Kidney (tissue), 14 donors: Measurements from ENCODE around the gene PNMT. TPM values are rescaled to one million over a fixed set of nuclear protein-coding genes. Genes with fewer than 3 reads are reported as not detected.

ENCODE experiments used
- DNase-seq, 5 donors: peaks; one replicate each; pipeline ENCODE4 v3.0.0-alpha.2; 2013 to 2020
- FAIRE-seq: peaks from 2 replicates; lab custom pipeline; 2012; peaks lifted over from hg19 to GRCh38; lab: Jason Lieb, UNC
- H3K27ac ChIP-seq, 2 donors: one replicate each; pipeline ENCODE4 v1.7.0; 2013; ENCODE audit warnings: low read depth in 2 of 2, low read length in 2 of 2, inconsistent platforms in 1 of 2
- H3K27me3 ChIP-seq: one replicate; pipeline ENCODE4 v1.7.1; 2013; ENCODE audit warnings: low read length, inconsistent platforms; ENCODE audit not compliant: control insufficient read depth, insufficient read depth
- H3K36me3 ChIP-seq, 3 donors: one replicate each; pipeline versions ENCODE4 v1.7.0 to v1.7.1; 2013; ENCODE audit warnings: low read length in 3 of 3, control low read depth in 1 of 3, inconsistent platforms in 1 of 3; ENCODE audit not compliant: insufficient read depth in 3 of 3, control insufficient read depth in 2 of 3
- H3K4me1 ChIP-seq, 3 donors: one replicate each; pipeline versions ENCODE4 v1.7.0 to v1.7.1; 2013; ENCODE audit warnings: low read length in 3 of 3, inconsistent platforms in 1 of 3, low read depth in 1 of 3; ENCODE audit not compliant: control insufficient read depth in 2 of 3, insufficient read depth in 2 of 3
- H3K4me3 ChIP-seq, 3 donors: one replicate each; pipeline versions ENCODE4 v1.7.0 to v1.8.1; 2013; ENCODE audit warnings: low read length in 3 of 3, control low read depth in 1 of 3, inconsistent platforms in 1 of 3
- H3K9ac ChIP-seq, 3 donors: one replicate each; pipeline versions ENCODE4 v1.7.0 to v1.7.1; 2013; ENCODE audit warnings: low read length in 3 of 3, control low read depth in 1 of 3, inconsistent platforms in 1 of 3
- H3K9me3 ChIP-seq, 3 donors: one replicate each; pipeline versions ENCODE4 v1.7.0 to v1.7.1; 2013; ENCODE audit warnings: low read length in 3 of 3, control low read depth in 1 of 3, inconsistent platforms in 1 of 3; ENCODE audit not compliant: control insufficient read depth in 2 of 3, insufficient read depth in 1 of 3
- intact Hi-C: fragments of 100-400 bp; cut with DNase I; formaldehyde crosslinking; loops from one replicate; pipeline ENCODE4 v1.11.1; 2022
- polyA plus RNA-seq: library from polyadenylated mRNA; stranded (reverse); fragments of 350-450 nt; fragmentation: Illumina TruSeq; extraction: RNeasy Lipid Tissue Mini Kit (QIAGEN cat#74804); gene quantifications from one replicate; pipeline ENCODE4 v1.2.3, GENCODE V29; 2014; ENCODE audit warnings: low read depth, low replicate concordance; ENCODE audit not compliant: insufficient read depth
- total RNA-seq: library from RNA; stranded (reverse); fragmentation: NEBNext Ultra II Directional; extraction: Animal tissue kit (Norgen Biotek cat#: 25700); gene quantifications from one replicate; pipeline ENCODE4 v1.2.1, GENCODE V29; 2021
- TF ChIP-seq, protein P1 (sequence below): IDR thresholded peaks from 3 replicates; pipeline ENCODE4 v1.5.1; 2012; ENCODE audit warnings: mild to moderate bottlenecking, moderate library complexity, borderline replicate concordance; ENCODE audit not compliant: insufficient read depth; ENCODE audit errors: extremely low read depth
- donor health status: control.
- donor health status: control.
- donor health status: control.
- donor health status: control.
- donor health status: control.
- donor health status: DM: yes; HTN: yes; CAD: no.
- donor health status: Normal renal cell carcinoma (clear cell type).

PNMT gene
- total and polyA plus RNA-seq, 2 donors from 2014 or later, result 2.0 to 8.2 TPM

DNA sequence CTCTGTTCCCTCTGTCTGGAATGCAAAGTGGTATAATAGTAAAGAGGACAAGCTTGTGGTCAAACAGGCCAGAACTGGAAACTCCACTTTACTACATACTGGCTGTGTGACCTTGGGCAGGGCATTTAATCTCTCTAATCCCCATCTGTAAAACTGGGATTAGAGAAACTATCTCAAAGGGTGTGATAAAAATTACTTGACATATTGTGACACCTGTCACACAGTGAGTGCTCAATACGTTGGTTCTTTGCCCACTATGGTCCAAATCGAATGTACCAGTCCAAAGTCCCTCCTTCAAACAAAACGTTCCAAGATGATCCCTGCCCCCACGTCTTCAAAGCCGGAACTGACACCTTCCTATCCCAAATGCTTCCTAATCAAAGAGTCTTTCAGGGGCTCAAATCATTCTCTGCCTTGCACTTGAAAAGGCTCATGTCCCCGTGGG lies 18.9 kb downstream of the PNMT start:
- Histone ChIP-seq H3K9me3 (no peaks in the 10 kb centered on the region), H3K9ac (peak overlapping the region in 1 of 3 donors; percentile 92), H3K36me3 (peaks cover 0 to 5% (median 0%) of the 10 kb centered on the region in 3 donors), H3K27ac (peak overlapping the region; percentile 41 to 95), H3K27me3 (no peaks in the 10 kb centered on the region), H3K4me3 (peak overlapping the region; percentile 88 to 100 (median 98)), H3K4me1 (peaks cover 0 to 11% (median 9%) of the 10 kb centered on the region in 3 donors)
- FAIRE-seq, result no peak
- DNase-seq, result peak in 1 of 5 donors; percentile 7
- TF ChIP-seq, protein P1, sequence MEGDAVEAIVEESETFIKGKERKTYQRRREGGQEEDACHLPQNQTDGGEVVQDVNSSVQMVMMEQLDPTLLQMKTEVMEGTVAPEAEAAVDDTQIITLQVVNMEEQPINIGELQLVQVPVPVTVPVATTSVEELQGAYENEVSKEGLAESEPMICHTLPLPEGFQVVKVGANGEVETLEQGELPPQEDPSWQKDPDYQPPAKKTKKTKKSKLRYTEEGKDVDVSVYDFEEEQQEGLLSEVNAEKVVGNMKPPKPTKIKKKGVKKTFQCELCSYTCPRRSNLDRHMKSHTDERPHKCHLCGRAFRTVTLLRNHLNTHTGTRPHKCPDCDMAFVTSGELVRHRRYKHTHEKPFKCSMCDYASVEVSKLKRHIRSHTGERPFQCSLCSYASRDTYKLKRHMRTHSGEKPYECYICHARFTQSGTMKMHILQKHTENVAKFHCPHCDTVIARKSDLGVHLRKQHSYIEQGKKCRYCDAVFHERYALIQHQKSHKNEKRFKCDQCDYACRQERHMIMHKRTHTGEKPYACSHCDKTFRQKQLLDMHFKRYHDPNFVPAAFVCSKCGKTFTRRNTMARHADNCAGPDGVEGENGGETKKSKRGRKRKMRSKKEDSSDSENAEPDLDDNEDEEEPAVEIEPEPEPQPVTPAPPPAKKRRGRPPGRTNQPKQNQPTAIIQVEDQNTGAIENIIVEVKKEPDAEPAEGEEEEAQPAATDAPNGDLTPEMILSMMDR, result no peak
- intact Hi-C loops, result no loop called here

DNA sequence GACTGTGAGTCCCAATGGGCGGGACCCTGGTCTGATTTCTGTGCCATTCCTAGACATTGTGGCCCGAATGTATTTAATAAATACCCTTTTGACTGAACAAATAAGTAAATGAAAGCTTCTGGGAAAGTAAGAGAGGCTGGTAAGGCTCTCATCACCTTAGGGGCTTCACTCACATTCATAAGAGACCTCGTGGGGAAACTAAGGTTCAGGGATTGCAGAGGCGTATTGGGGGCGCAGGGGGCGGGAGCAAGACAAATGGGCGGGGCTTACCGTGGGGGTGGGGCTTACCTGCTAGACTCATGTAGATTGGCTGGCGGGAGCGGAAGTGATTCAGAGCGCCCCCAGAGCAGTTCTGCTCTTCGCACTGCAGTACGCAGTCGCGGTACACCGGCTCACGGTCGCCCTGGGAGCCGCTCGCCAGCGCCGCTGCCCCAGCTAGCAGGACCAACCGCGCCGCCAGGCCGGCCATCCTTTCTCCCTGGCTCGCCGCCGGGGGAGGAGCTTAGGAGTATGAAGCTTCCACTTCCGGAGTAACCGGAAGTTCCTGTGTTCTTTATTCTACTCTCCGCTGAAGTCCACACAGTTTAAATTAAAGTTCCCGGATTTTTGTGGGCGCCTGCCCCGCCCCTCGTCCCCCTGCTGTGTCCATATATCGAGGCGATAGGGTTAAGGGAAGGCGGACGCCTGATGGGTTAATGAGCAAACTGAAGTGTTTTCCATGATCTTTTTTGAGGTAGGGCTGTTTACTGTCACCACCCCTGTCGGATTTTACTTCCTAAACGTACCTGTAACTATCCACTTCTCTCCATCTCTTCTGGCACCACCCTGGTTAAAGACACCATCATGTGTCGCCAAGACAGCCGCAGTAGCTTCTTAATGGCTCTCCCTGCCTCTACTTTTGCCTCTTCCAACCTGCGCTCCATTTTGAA lies 19.6 kb downstream of the PNMT start, which contains the start of gene PGAP3:
Gene PGAP3 (minus strand): TSS at position 512 of the 929 bp plus-strand sequence. CDS start 43 bp downstream, at position 469.
- H3K9me3 ChIP-seq, result no peaks in the 10 kb centered on the region

DNA sequence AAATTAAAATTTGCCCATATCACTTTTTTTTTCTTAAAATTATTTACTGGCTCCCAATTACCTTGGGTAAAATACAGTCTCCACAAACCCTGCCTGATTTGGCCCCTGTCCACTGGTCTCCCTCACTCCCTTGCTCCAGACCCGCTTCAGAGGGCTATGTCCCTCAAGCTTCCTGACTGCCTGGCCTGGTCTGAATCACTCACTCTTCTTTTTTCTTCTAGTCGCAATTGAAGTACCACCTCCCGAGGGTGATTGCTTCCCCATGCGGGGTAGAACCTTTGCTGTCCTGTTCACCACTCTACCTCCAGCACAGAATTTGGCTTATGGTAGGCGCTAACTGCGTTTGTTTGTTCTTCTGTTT lies 20.2 kb downstream of the PNMT start:
- H3K9me3 ChIP-seq, result no peaks in the 10 kb centered on the region
- H3K9ac ChIP-seq, result peak overlapping the region; percentile 43 to 92 (median 72)
- TF ChIP-seq, protein P1, result no peak
- peaks cover 0 to 14% (median 11%) of the 10 kb centered on the region in 3 donors for H3K4me1 ChIP-seq
- intact Hi-C loops, result no loop called here
- FAIRE-seq (no peak), DNase-seq (peak in 1 of 5 donors; percentile 8)
- H3K36me3 ChIP-seq, result no peaks in the 10 kb centered on the region
- H3K27ac ChIP-seq, result peak overlapping the region; percentile 95 to 96
- H3K27me3 ChIP-seq, result no peaks in the 10 kb centered on the region
- peak overlapping the region; percentile 88 to 100 (median 98) for H3K4me3 ChIP-seq

More for the DNA sequence above, 19.6 kb downstream of the PNMT start, which contains the start of gene PGAP3:
- TF ChIP-seq, protein P1, result no peak
- peak; percentile 91 to 97 (median 95) for DNase-seq
- peak within 1 kb of the TSS; percentile 95 to 96 for H3K27ac ChIP-seq
- peak within 1 kb of the TSS; percentile 88 to 100 (median 98) for H3K4me3 ChIP-seq
- H3K27me3 ChIP-seq, result no peaks in the 10 kb centered on the region
- no peaks in the 10 kb centered on the region for H3K36me3 ChIP-seq
- no peak for FAIRE-seq
- H3K4me1 ChIP-seq, result peaks cover 0 to 11% (median 9%) of the 10 kb centered on the region in 3 donors
- H3K9ac ChIP-seq, result peak within 1 kb of the TSS; percentile 72 to 92 (median 80)
- intact Hi-C loops, result no loop called here
